Omental fat pad (tissue), 4 donors: Measurements from ENCODE around the gene P2RX5. TPM values are rescaled to one million over a fixed set of nuclear protein-coding genes. Genes with fewer than 3 reads are reported as not detected.
"Not testable (repeated sequence)": the region's sequence is repeated elsewhere in the genome, so short reads cannot be mapped to it uniquely, and the experiment has no call there.

ENCODE experiments used
- ATAC-seq: fragments of 150-250 bp; one replicate; pipeline ENCODE4 v1.9.1; 2016; ENCODE audit warnings: mild to moderate bottlenecking, moderate library complexity; ENCODE audit not compliant: low FRiP score
- DNase-seq: peaks from one replicate; pipeline ENCODE4 v3.0.0-alpha.2; 2019; ENCODE audit warnings: low spot score
- total RNA-seq, 4 donors: library from RNA; depleted of rRNA; stranded (reverse); fragments of >200 nt; gene quantifications; one replicate each; pipeline ENCODE4 v1.1.0, GENCODE V29; 2016
- TF ChIP-seq, protein P1 (sequence below), 3 donors: fragments of 450-650 bp; IDR thresholded peaks; one replicate each; pipeline ENCODE4 v1.5.1; 2016 to 2017; ENCODE audit warnings: antibody characterized with exemption in 3 of 3, mild to moderate bottlenecking in 3 of 3, moderate library complexity in 2 of 3

Gene P2RX5
- total RNA-seq, 4 donors from 2014 or later, result 0.84 to 2.4 (median 0.94) TPM

- DNase-seq, result no peak
- TF ChIP-seq, protein P1, sequence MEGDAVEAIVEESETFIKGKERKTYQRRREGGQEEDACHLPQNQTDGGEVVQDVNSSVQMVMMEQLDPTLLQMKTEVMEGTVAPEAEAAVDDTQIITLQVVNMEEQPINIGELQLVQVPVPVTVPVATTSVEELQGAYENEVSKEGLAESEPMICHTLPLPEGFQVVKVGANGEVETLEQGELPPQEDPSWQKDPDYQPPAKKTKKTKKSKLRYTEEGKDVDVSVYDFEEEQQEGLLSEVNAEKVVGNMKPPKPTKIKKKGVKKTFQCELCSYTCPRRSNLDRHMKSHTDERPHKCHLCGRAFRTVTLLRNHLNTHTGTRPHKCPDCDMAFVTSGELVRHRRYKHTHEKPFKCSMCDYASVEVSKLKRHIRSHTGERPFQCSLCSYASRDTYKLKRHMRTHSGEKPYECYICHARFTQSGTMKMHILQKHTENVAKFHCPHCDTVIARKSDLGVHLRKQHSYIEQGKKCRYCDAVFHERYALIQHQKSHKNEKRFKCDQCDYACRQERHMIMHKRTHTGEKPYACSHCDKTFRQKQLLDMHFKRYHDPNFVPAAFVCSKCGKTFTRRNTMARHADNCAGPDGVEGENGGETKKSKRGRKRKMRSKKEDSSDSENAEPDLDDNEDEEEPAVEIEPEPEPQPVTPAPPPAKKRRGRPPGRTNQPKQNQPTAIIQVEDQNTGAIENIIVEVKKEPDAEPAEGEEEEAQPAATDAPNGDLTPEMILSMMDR (IDR thresholded peaks at IDR 0.05), result no peak
- ATAC-seq, result no peak
Measured at GRCh38 chr17:3712811-3713463, 17.0 kb upstream of the P2RX5 start.

GRCh38 chr17:3710951-3711383 lies 15.0 kb upstream of the P2RX5 start:
- DNase-seq (no peak), ATAC-seq (no peak)
- TF ChIP-seq, protein P1 (IDR thresholded peaks at IDR 0.05), result no peak

DNA sequence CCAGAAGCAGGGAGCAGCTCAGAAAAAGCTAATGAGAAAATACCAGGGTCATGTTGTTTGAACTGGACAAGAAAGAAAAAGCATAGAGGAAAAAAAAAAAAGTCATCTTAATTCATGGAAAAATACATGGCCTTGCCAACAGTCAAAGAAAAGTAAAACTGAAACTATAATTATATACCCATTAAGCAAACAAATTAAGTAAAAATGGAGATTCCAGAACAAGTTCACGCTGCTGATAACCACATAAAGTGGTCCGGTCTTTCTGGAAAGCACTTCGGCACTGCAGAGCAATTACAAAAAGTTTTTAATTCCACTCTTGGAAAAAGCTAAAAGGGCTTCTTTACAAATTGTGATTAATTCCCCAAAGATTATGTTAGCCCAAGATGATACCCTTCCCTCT lies 12.4 kb upstream of the P2RX5 start:
- ATAC-seq (no peak), DNase-seq (no peak)
- TF ChIP-seq, protein P1 (IDR thresholded peaks at IDR 0.05), result no peak

DNA sequence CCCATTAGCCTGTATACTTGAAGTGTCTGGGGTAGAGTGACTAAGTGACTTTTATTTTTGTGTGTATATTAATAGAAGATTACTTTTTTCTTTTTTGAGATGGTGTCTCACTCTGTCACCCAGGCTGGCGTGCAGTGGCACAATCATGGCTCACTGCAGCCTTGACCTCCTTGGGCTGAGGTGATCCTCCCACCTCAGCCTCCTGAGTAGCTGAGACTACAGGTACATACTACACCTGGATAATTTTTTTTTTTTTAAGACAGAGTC lies 9.7 kb upstream of the P2RX5 start:
- not testable (repeated sequence) for ATAC-seq

GRCh38 chr17:3704931-3705717 lies 9.2 kb upstream of the P2RX5 start:
- DNase-seq (no peak), ATAC-seq (no peak)
- TF ChIP-seq, protein P1 (IDR thresholded peaks at IDR 0.05), result no peak

More for the DNA sequence above, 9.7 kb upstream of the P2RX5 start:
- DNase-seq, result not testable (repeated sequence)

GRCh38 chr17:3702041-3702539 lies 6.1 kb upstream of the P2RX5 start:
- not testable (repeated sequence) for ATAC-seq, DNase-seq

GRCh38 chr17:3699951-3700350 lies 4.0 kb upstream of the P2RX5 start:
- DNase-seq (no peak), ATAC-seq (no peak)
- TF ChIP-seq, protein P1 (IDR thresholded peaks at IDR 0.05), result no peak

DNA sequence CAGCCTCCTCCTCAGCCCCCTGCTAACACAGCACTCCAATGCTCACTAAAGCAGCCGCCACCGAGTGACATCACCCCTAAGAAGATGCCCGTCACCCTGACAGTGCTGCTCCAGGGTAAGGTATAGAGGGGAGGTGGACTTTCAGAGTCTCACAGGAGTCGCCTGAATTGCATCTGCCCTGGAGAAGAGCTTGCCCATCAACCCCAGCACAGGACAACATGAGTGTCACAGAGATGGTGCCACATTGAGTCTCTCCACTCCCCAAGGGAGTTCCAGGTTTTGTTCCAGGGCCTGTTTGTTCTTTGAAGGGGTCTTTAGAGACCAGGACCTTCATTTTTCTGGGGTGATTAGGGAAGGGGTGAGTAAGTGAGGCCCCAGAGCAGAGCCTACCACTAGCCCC lies 2.2 kb upstream of the P2RX5 start:
- ATAC-seq (no peak), DNase-seq (no peak)
- TF ChIP-seq, protein P1 (IDR thresholded peaks at IDR 0.05), result no peak
